NCI-H226 (cell line): Measurements from ENCODE around the gene ONECUT2.
"Not testable (repeated sequence)": the region's sequence is repeated elsewhere in the genome, so short reads cannot be mapped to it uniquely, and the experiment has no call there.

Source experiments
- DNase-seq: peaks from one replicate; pipeline ENCODE4 v3.0.0-alpha.2; 2015

Gene ONECUT2

DNA sequence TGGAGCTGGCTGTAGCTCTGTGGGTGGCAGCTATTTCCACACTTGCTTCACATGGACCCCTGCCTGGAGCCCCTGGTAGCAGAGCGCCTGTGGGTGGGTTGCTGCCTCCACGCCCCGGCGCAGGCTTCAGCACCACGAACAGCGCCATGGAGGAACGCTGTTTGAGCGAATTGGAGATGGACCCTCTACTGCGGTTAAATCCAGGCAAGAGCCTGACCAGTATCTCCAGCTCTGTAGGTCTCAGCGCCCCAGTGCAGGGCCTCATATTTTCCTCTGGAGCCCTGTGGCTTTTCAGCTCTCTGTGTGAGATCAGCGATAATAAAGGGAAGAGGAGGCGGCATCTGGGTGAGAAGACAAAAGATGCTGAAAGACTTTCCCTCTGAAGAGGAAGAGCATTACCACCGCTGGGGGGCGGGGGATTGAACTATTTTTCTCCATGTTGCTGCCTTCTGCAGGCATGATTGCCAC lies 12.0 kb downstream of the ONECUT2 start:
- DNase-seq: peak; percentile 3

DNA sequence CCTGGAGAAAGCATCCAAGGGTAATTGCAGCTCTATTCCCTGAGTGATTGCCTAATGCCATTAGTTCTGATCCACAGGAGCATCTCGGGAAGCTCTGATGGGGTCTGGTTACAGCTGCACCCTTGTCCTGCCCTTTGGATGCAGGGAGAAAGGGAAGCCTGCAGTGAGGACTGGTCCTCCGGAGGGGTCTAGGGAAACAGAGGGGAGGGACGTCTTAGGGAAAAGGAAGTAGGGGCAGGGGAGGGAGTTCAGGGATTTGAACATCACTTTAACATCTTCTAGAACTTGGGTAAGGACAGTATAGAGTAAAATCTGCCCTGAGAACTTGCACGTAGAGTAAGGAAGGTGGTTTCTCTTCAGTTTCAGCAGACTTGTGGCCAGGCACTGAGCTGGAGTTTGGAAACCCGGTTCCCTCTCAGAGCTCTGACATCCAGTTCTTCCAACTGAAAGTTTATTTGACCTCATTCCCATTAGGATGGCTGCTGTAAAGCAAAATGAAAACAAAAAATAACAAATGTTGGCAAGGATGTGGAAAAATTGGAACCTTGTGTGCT lies 20.5 kb downstream of the ONECUT2 start:
- DNase-seq: no peak

DNA sequence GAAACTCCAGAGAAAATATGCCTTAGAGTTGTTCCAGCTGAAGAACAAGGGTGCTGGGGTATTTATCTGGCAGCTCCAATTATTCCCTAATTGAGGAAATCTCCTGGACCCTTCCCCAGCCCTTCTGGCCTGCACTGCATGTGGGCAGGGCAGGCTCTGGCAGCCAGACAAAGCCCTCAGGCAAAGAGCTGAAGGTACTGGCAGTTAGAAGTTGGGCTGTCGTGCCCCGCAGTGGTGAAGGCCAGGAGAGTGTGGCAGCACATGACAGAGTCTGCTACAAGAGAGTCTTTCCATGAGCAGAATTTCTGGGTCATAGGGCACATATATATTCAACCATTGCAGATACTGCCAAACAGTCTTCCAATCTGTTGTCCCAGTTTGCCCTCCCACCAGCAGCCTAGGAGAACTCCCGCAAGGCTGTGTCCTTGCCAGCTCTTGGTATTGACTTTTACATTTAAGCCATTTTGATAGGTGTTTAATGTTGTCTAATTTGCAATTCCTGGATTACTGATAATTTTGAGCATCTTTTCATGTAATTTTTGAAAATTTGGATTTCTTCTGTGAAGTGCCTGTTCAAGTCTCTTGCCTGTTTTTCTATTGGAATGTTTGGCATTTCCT lies 26.6 kb downstream of the ONECUT2 start:
- DNase-seq: no peak

DNA sequence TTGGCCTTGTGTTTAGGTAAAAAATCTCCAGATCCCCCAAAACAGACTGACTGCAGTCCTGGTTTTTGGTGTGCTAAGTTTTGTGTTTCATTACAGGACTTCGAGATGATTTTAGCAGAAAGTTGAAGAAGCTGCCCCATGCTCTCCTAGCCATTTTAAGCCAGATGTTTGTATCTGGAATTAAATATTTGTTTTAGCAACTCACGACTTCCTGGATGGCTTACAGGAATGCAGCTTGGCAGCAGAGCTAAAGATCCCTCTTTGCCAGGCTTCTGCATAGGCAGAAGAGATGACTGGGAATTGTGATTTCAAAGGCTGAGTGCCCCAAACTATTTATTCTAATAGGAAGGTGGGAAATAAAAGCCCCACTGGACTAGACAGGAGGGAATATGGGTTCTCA lies 31.1 kb downstream of the ONECUT2 start:
- no peak for DNase-seq

DNA sequence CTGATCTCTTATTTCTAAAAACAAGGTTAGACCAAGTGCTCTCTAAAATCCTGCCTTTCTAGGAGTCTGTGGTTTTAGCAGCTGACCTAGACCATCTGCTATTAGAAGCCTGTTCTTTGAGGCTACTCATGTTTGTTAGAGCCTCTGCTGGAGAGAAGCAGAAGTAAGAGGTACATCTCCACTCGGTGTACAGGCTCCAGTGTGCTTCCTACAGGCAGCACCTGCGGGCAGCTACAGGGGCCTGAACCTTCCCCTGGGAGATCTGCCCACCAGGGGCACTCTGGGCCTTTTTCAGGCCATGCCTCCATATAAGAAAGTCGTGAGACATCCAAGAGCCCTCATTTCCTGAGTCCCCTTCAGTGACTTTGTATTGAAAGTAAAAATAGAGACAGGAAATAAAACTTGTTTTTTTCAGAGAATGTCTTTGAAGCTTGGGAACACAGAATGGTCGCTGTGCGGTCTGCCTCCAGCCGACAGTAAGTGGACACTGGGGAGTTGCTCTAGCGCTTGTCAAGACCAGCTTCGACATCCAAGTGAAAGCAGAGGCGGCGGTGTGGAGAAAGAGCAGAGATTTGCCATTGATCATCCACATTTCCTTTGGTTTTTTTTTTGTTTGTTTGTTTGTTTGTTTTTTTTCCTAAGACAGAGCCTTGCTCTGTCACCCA lies 31.7 kb downstream of the ONECUT2 start:
- DNase-seq: no peak

DNA sequence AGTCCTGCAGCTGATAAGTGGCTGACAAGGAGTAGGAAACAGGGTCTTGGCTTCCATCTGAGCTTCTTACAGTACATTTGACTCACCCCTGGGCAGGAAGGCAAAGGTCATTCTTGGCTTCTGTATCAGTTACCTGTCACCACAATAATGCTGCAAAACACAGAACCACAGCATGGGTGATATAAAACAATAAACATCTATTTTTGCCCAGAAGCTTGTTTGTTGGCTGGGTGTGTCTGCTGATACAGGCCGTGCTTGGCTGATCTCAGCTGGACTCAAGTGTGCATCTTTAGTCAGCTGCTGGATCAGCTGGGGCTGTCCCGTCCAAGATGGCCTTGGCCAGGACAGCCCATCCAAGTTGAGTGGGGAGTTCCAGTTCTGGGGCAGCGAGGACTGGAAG lies 34.7 kb downstream of the ONECUT2 start:
- no peak for DNase-seq

DNA sequence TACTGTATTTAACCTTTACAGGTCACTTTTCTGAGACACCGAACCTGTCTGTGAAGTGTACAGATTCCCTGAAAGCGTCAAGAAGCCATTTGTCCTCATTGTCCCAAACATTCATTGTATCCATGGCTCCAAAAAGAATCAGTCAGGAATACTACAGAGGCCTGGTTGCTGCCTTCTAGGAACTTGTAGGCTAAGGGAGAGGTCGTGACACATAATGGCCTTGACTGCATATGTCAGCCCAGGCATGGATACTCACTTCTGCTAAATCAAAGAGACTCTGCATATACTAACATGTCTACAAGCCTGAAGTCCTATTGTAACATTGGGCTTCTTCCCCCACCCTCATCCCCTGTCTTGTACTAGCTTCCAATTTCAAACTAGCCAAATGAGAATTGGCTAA lies 40.2 kb downstream of the ONECUT2 start:
- DNase-seq: no peak

DNA sequence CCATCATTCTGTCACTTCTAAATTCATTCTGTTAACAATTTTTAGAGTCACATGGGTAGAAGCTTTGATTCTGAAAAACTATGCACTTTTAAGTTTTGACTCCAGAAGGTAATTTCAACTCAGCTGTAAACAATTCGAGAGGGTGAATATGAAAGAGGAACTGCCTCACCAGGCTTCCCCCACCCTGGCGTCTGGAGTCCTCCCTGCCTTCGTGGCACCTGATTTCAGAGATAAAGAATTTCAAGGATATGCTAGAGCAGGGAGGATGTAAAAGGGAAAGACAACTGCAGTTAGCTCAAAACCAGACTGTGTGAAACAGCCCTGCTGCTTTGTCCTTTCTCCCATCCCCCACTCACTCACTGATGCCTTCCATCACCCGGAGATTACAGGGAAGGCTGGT lies 40.7 kb downstream of the ONECUT2 start:
- no peak for DNase-seq

DNA sequence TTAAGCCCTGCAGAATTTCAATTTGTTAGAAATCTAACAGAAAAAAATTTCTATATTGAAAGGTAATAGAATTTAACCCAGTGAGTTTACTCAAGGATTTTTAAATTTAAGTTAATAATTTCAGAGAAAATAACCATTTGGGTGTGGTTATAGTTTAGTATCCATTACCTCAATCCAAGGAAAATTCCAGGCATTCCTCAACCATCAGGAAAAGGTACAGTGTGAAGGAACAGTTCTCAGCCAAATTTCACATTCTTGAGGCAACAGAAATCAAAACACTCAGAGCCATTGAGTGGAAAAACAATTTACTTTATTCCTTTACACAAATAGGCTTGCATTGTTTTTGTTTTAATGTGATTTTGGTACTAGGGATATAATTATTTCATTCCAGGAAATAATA lies 45.6 kb downstream of the ONECUT2 start:
- DNase-seq: no peak

DNA sequence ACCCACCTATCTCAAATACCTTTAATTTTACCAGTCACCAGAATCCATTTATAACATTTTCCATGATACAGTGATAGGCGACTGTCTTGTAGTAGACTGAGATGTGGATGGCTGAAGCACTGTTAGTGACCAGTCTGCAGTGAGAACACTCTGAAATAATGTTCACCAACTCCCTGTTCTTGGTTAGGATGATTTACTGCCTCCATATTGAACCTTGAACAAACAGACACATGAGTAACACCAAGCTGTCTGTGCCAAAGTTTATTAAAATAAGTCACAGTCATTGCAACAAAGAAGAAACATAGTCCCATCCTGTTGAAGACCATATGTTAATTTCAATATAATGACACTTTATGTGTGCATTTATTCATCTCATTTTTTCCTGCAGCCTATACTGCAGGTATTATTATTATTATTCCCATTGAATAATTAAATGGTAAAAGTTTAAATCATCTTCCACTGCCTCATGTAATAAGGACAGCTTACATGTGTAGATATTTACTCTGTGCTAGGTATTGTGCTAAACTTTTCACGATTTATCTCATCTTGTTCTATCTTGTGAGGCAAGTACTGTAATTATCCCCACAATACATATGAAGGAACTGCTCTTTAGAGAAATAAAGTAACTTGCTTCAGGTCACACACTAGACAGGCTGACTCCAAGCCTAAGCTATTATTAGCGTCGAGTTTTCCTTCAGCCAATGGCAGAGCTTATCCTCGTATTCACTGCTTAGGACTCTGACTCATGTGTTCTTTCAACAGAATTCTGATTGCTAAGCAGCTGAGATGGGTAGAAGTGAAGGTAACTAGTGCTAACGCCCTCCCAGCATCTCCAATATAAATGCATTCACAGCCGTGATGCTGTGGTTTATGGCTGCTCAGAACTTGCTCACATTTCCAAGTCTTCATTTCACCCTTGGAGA lies 62.5 kb downstream of the ONECUT2 start:
- DNase-seq: no peak

DNA sequence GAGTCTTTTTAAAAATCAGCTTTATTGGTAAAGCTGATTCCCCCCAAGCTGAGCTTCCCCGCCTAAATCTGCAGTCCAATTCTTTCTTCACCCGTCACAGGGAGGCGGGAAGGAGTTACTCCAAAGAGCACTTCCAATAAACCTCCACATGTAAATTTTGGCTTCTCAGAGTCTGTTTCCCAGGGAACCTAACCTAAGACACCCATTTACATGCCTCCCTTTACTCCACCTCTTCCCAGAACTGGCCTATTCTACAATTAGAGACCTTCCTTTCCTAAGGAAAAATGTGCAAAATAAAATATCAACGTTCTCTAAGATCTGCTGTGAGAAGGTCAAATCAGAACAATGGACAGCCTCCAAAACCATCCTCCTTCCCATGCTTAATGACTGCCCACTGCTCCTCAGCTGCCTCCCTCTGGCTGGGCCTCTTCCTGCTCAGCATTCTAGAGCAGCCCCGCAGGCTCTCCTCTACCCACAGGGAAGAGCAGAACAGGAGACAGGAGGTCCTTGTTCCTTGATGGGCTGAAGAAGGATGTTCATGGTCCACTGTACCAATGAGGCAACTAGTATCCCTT lies 63.6 kb downstream of the ONECUT2 start:
- DNase-seq: no peak

DNA sequence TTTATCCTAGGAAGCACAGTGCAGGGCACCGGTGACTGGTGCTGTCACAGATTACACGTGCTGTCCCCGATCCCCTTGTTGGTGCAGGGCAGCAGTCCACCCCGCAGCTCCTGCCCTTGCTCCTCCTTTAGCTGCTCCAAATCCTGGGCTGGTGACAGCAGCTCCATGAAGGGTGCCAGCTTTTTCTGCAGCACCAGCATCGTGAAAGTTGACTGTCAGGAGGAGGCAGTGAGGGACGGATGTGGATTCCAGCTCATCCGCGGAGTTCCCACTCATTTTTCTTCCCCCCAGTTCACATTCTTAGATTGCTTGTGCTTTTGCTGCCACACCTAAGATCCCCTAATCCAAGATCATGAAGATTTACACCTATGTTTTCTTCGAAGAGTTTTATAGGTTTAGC lies 67.5 kb downstream of the ONECUT2 start:
- no peak for DNase-seq

DNA sequence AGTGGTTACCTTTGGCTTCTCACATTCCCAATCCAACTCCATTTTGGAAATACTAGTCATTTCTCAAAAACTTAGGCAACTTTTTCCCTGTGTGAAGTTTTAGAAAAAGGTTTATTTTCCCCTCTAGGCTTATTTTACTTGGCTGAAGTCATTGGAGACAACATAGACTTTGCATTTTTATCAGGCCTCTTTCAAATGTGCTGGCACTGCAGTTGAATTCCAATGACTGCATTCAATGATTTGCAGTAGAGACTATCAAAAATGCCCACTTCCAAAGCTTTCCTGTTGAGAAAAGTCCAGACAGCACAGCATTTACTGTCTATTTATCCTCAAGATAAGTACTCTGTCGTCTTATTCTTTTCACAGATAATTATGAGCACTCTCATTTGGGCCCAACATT lies 70.1 kb downstream of the ONECUT2 start:
- no peak for DNase-seq

DNA sequence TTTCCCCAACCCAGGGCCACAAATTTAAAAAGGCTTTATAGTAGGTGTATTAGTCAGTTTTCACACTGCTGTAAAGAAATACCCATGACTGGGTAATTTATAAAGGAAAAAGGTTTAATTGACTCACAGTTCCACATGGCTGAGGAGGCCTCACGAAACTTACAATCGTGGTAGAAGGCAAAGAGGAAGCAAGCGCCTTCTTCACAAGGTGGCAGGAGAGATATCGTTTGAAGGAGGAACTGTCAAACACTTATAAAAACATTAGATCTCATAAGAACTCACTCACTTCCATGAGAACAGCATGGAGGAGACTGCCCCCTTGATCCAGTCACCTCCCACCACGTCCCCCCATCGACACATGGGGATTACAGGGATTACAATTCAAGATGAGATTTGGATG lies 80.9 kb downstream of the ONECUT2 start:
- DNase-seq: no peak

DNA sequence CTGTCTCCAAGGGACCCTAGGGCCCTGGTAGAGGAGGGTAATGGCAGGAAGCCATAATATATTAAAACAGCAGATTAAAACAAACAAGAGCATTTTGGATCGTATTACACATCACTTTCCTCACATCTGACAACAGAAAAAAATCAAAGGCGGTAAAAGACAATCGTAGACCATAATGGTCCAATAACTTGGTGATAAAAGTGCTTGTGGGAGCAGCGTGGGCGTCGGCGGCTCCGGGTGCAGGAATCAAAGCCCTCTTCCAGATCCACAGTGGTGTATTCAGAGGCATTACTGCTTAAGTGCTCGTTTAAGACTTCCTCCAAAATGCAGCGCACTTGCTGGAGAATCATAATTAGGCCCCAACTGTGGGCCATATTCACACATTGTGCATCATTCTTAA lies 83.4 kb downstream of the ONECUT2 start:
- no peak for DNase-seq

DNA sequence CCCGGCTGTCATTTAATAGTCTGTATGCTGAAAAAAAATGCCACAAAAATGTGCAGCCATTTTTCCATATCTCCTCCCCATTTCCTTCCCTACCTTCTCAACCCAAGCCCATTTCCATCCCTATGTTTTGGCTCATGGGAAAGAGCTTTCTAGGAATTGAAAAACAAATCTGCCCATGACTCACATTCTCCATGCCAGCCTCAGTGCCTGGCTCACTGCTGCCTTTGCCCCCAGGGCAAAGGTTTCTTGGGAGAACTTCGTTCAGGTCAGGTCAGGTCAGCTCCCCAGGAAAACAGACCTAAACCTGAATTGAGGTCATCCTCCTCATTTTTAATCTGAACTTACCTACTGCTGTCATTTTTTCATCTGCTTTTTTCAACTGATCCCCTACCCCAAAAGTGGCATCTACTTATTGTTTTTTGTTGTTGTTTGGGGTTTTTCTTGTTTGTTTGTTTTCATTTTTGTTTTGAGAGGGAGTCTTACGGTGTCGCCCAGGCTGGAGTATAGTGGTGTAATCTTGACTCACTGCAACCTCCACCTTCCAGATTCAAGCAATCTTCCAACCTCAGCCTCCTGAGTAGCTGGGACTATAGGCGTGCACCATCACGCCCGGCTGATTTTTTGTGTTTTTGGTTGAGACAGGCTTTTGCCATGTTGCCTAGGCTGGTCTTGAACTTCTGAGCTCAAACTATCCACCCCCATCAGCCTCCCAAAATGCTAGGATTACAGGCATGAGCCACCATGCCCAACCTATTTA lies 84.7 kb downstream of the ONECUT2 start:
- peak; percentile 2 for DNase-seq

DNA sequence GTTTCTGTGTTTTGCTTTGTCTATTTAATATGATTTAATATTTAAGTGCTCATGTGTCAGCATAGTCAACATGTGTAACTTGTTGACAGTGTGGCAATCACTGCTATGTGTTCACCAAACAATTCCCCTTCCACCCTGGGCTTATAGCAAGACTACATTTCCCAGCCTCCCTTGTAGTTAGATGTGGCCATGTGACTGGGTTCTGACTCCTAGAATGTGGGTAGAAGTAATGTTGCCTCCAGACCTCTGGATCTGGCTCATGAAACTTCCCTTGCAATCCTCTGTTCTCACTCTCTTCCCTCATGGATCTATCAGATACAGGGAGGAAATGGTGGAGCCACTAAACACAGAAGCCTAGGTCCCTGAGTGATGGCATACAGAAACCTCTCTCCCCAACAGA lies 87.2 kb downstream of the ONECUT2 start:
- DNase-seq: not testable (repeated sequence)

DNA sequence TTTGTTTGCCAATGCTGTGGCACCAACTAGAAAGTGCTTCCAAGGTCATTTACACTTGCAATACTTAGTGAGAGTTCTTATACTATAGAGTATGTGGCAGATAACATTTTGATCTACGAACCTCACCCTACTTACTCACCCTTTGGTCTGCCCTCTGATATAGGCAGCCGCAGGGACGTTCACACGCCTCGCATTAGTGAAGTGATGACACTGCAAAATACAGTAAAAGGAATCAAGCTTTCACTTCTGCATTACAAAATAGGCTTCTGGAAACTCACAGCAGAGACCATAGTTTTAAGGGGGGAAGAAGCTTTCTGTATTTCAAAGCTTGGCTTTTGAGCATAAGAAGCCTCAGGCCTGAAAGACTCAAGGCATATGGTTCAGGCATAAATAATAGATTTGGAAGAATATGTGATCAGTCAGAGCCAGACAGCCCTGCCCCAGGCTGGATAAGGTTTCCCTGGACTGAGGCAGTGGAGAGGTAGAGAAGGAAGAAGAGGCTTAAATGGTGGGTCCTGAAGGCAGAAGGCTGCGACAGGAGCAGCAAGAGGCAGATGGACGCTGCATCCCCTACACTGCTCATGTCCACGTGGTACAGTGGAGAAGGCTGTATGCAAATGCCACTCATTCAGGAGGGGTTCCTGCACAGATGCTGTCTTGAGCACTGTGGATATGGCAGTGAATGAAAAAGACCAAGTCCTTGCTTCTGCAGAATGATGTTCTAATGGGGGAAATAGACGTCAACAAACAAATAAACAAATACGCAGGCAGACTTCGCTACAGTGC lies 88.2 kb downstream of the ONECUT2 start:
- no peak for DNase-seq

DNA sequence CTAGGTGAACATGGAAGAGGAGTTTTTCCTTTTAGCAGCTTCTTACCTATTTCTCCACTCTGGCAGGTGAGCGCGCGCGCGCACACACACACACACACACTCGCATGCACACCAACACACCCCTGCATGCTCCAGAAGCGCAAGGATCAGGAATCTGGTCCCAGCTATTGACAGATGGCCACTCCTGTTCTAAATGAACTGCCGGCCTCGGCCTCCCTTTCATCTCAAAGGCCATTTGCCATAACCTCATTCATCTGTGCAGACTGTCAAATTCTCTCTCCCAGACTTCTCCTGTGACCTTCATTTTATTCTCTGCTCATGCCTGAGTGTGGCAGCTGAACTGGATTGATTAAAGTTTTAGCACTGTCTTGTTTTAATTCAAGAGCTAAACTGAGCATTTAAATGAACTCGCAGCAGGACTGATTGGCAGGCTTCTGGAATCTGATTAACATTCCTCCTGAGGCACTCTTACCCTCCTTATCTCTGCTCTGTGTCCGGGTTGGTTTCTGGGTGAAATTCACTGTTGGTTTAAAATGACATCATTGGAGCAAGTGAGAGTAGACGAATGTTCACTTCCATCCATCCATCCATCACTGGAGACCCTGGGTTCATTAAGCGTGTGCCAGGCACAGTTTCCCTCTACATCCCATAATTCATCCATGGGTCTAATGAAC lies 92.5 kb downstream of the ONECUT2 start:
- DNase-seq: no peak

DNA sequence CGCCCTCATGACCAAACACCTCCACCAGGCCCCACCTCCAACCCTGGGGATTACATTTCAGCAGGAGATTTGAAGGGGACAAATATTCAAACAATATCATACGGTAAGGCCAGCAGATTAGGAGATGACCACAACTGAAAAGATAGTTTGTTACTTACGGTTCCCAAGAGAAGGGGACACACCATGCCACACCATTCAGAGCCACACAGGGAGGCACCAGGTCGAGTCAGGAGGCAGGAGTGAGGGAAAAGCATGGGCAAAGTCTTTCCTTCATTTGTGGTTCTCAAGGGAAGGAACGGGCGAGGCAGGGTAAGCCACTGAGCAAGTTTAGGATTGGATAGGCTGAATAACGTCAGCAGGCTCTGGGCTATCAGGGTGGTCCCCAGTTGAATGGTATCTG lies 94.0 kb downstream of the ONECUT2 start:
- DNase-seq: no peak
